SU-DHL-6 (cell line): ENCODE data around the gene ENO1.
A peak's percentile ranks its signal among the peaks of the same experiment; 100 is the strongest.

Experiments used
- H2AFZ ChIP-seq: fragments of 200-600 bp; sonication (generic); 2 replicates; pipeline ENCODE4 v1.6.1; 2014; ENCODE audit warnings: low read depth, mild to moderate bottlenecking, moderate library complexity, mixed read lengths, antibody characterized with exemption, low read length; ENCODE audit not compliant: severe bottlenecking
- H3F3A ChIP-seq: fragments of 200-600 bp; shearing (Covaris generic); 2 replicates; pipeline ENCODE4 v1.6.0; 2016; ENCODE audit warnings: antibody characterized with exemption, mild to moderate bottlenecking; ENCODE audit not compliant: insufficient read depth
- H3K27ac ChIP-seq: fragments of 200-600 bp; sonication (generic); 2 replicates; pipeline ENCODE4 v1.5.1; 2016; ENCODE audit warnings: low read depth, mild to moderate bottlenecking, low read length, moderate library complexity, mixed read lengths
- H3K27me3 ChIP-seq: fragments of 200-600 bp; sonication (generic), shearing (Covaris generic); 2 replicates; pipeline ENCODE4 v1.6.0; 2014; ENCODE audit warnings: mild to moderate bottlenecking, low read length
- H3K36me3 ChIP-seq: fragments of 200-600 bp; sonication (generic); 2 replicates; pipeline ENCODE4 v1.6.1; 2014; ENCODE audit warnings: mild to moderate bottlenecking, low read length, mixed read lengths
- H3K4me2 ChIP-seq: fragments of 300-600, 200-600 bp; shearing (Covaris generic), sonication (generic); 2 replicates; pipeline ENCODE4 v1.6.0; 2014; ENCODE audit warnings: low read length, low read depth, mild to moderate bottlenecking; ENCODE audit not compliant: poor library complexity, severe bottlenecking
- H3K4me3 ChIP-seq: fragments of 200-600 bp; sonication (generic); 2 replicates; pipeline ENCODE4 v1.5.1; 2014; ENCODE audit warnings: antibody characterized with exemption, low read length, mild to moderate bottlenecking, mixed read lengths; ENCODE audit not compliant: insufficient read depth, poor library complexity, severe bottlenecking
- H3K79me2 ChIP-seq: fragments of 200-600 bp; sonication (generic); 2 replicates; pipeline ENCODE4 v1.6.1; 2014; ENCODE audit warnings: mild to moderate bottlenecking, low read length, moderate library complexity; ENCODE audit not compliant: insufficient read depth
- H3K9ac ChIP-seq: fragments of 200-600 bp; sonication (generic); 2 replicates; pipeline ENCODE4 v1.7.0; 2014; ENCODE audit warnings: mild to moderate bottlenecking, low read length
- H3K9me2 ChIP-seq: fragments of 200-600 bp; sonication (generic); replicated peaks from 2 replicates; pipeline ENCODE4 v1.6.1; 2014; ENCODE audit warnings: low read length; ENCODE audit not compliant: insufficient read depth
- H3K9me3 ChIP-seq: fragments of 200-600 bp; sonication (generic); 2 replicates; pipeline ENCODE4 v1.6.1; 2014; ENCODE audit warnings: low read length, mixed read lengths; ENCODE audit not compliant: insufficient read depth
- H4K20me1 ChIP-seq: fragments of 200-600 bp; sonication (generic); 2 replicates; pipeline ENCODE4 v1.6.1; 2014; ENCODE audit warnings: low read depth, mild to moderate bottlenecking, antibody characterized with exemption, low read length, moderate library complexity, mixed read lengths
- EZH2phosphoT487 ChIP-seq: fragments of 200-600 bp; sonication (generic), shearing (Covaris generic); conservative IDR thresholded peaks from 2 replicates; pipeline ENCODE4 v1.6.1; 2018; ENCODE audit warnings: mild to moderate bottlenecking, antibody characterized with exemption, low read length, moderate library complexity, mixed read lengths
- TF ChIP-seq, protein P1 (sequence below): fragments of 200-600 bp; sonication (generic); IDR thresholded peaks from one replicate; pipeline ENCODE4 v1.5.1; 2017; ENCODE audit warnings: antibody characterized with exemption, mild to moderate bottlenecking, low read length, moderate library complexity; ENCODE audit not compliant: insufficient read depth, poor library complexity, severe bottlenecking

ENO1 gene

GRCh38 chr1:8878448-8878697 lies at the start of gene ENO1:
TSS of gene ENO1 (minus strand) at chr1:8878686. CDS start at chr1:8874908, 3,778 bp downstream.
- Histone ChIP-seq H3K4me2 (peak within 1 kb of the TSS; percentile 87), H3K9ac (peak within 1 kb of the TSS; percentile 99), H2AFZ (peak within 1 kb of the TSS; percentile 73), H3K4me3 (peak within 1 kb of the TSS; percentile 85), H3K9me3 (no peaks in the 10 kb centered on the region), H3K36me3 (peaks cover 31% of the 10 kb centered on the region), H3K27ac (peak within 1 kb of the TSS; percentile 92), H4K20me1 (peaks cover 31% of the 10 kb centered on the region), H3K9me2 (no peaks in the 10 kb centered on the region), H3K79me2 (peaks cover 52% of the 10 kb centered on the region), H3K27me3 (no peaks in the 10 kb centered on the region), H3F3A (peaks cover 38% of the 10 kb centered on the region)
- TF ChIP-seq, protein P1, sequence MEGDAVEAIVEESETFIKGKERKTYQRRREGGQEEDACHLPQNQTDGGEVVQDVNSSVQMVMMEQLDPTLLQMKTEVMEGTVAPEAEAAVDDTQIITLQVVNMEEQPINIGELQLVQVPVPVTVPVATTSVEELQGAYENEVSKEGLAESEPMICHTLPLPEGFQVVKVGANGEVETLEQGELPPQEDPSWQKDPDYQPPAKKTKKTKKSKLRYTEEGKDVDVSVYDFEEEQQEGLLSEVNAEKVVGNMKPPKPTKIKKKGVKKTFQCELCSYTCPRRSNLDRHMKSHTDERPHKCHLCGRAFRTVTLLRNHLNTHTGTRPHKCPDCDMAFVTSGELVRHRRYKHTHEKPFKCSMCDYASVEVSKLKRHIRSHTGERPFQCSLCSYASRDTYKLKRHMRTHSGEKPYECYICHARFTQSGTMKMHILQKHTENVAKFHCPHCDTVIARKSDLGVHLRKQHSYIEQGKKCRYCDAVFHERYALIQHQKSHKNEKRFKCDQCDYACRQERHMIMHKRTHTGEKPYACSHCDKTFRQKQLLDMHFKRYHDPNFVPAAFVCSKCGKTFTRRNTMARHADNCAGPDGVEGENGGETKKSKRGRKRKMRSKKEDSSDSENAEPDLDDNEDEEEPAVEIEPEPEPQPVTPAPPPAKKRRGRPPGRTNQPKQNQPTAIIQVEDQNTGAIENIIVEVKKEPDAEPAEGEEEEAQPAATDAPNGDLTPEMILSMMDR = no peak
- no peak for TF ChIP-seq EZH2phosphoT487

GRCh38 chr1:8926707-8927694 lies 48.5 kb upstream of the ENO1 start:
- Histone ChIP-seq H3K27ac (no peak overlapping the region), H3F3A (no peaks in the 10 kb centered on the region), H3K27me3 (no peaks in the 10 kb centered on the region), H3K36me3 (no peaks in the 10 kb centered on the region), H2AFZ (no peak overlapping the region), H3K9me2 (no peaks in the 10 kb centered on the region), H3K9me3 (no peaks in the 10 kb centered on the region), H3K9ac (no peak overlapping the region), H3K4me3 (no peak overlapping the region), H3K4me2 (no peak overlapping the region), H3K79me2 (no peaks in the 10 kb centered on the region), H4K20me1 (no peaks in the 10 kb centered on the region)
- TF ChIP-seq, protein P1 = no peak
- TF ChIP-seq EZH2phosphoT487 = no peak

- Histone ChIP-seq H3F3A (no peaks in the 10 kb centered on the region), H3K9me3 (no peaks in the 10 kb centered on the region), H3K4me3 (no peak overlapping the region), H3K9ac (no peak overlapping the region), H2AFZ (no peak overlapping the region), H4K20me1 (no peaks in the 10 kb centered on the region), H3K9me2 (no peaks in the 10 kb centered on the region), H3K36me3 (no peaks in the 10 kb centered on the region), H3K27me3 (no peaks in the 10 kb centered on the region), H3K27ac (no peak overlapping the region), H3K4me2 (no peak overlapping the region), H3K79me2 (no peaks in the 10 kb centered on the region)
- TF ChIP-seq EZH2phosphoT487 = no peak
- TF ChIP-seq, protein P1 = no peak
Observed at GRCh38 chr1:8925960-8926359, 47.5 kb upstream of the ENO1 start.
